HL-60 (cell line): Measurements from ENCODE around the gene PAK3.

ENCODE experiments used
- CTCF ChIP-seq: IDR thresholded peaks from one replicate; pipeline ENCODE4 v1.5.1; 2011; ENCODE audit warnings: low read length, control low read depth, inconsistent platforms; ENCODE audit not compliant: insufficient read depth
- GABPA ChIP-seq: IDR thresholded peaks from 2 replicates; pipeline ENCODE4 v1.6.1; 2012; ENCODE audit warnings: low read depth
- POLR2AphosphoS5 ChIP-seq: IDR thresholded peaks from 2 replicates; pipeline ENCODE4 v1.6.1; 2012; ENCODE audit warnings: low read depth
- REST ChIP-seq: IDR thresholded peaks from 2 replicates; pipeline ENCODE4 v1.6.1; 2012; ENCODE audit warnings: low read depth; ENCODE audit not compliant: insufficient replicate concordance

- TF ChIP-seq CTCF = no peak
- no peak for TF ChIP-seq POLR2AphosphoS5
- no peak for TF ChIP-seq REST
- no peak for TF ChIP-seq GABPA
Observed at GRCh38 chrX:111100191-111100590, 4.2 kb downstream of the PAK3 start.
